ENCODE measurements around the gene HPS1.

DNA sequence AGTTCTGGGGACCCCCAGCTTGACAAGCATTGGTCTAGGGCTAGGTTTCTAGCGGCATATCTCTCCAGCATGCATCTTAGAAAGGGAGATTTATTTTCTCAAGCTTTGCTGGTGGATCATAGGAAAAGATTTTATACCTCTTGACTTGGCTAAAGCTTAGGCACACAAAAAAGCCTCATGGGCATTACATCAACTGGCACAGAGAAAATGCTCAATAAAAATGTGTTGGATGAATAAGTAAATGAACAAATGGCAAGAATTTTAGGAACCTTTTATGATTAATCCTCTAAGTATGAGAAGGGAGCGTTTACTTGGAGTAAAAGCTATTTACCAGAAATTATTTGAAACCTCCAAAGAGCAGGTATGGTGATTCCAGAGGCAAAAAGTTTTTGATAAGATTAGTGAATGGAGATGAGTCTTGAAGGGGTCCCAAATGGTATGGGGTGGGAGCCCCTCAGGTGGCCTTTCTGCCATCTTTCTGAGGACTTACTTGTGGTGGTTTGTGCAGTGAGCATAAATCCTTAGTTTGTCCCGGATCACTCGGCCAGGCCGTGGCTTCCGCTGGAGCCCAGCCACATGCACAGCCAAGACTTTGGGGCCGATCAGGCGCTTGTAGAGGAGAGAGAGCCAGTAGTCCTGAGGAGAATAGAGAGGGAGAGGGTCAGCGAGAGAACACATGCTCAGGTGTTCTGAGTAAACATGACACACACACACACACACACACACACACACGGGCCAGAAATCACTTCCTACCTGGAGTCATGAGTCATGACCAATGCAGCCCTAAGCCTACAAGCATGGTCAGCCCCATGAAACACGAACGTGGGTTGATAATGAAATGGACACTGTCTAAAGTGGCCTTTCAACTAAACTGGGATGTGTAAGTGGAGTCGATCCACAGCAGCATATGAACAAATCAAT, 43.1 kb upstream of the HPS1 start:
- no peak for TF ChIP-seq RAD21 (IDR thresholded peaks at IDR 0.05; ENCODE audit: low read depth)
- TF ChIP-seq, protein P1, sequence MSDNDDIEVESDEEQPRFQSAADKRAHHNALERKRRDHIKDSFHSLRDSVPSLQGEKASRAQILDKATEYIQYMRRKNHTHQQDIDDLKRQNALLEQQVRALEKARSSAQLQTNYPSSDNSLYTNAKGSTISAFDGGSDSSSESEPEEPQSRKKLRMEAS (IDR thresholded peaks at IDR 0.05), result no peak
- no peak for TF ChIP-seq EP300 (IDR thresholded peaks at IDR 0.05; ENCODE audit: borderline replicate concordance)
- TF ChIP-seq, protein P2, sequence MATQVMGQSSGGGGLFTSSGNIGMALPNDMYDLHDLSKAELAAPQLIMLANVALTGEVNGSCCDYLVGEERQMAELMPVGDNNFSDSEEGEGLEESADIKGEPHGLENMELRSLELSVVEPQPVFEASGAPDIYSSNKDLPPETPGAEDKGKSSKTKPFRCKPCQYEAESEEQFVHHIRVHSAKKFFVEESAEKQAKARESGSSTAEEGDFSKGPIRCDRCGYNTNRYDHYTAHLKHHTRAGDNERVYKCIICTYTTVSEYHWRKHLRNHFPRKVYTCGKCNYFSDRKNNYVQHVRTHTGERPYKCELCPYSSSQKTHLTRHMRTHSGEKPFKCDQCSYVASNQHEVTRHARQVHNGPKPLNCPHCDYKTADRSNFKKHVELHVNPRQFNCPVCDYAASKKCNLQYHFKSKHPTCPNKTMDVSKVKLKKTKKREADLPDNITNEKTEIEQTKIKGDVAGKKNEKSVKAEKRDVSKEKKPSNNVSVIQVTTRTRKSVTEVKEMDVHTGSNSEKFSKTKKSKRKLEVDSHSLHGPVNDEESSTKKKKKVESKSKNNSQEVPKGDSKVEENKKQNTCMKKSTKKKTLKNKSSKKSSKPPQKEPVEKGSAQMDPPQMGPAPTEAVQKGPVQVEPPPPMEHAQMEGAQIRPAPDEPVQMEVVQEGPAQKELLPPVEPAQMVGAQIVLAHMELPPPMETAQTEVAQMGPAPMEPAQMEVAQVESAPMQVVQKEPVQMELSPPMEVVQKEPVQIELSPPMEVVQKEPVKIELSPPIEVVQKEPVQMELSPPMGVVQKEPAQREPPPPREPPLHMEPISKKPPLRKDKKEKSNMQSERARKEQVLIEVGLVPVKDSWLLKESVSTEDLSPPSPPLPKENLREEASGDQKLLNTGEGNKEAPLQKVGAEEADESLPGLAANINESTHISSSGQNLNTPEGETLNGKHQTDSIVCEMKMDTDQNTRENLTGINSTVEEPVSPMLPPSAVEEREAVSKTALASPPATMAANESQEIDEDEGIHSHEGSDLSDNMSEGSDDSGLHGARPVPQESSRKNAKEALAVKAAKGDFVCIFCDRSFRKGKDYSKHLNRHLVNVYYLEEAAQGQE (IDR thresholded peaks at IDR 0.05; ENCODE audit: low read depth), result no peak
